Right kidney (tissue), 1 donor: ENCODE measurements around the gene LMTK2.
"Not testable (repeated sequence)": the region's sequence is repeated elsewhere in the genome, so short reads cannot be mapped to it uniquely, and the experiment has no call there.

ENCODE experiments used
- DNase-seq: peaks from one replicate; pipeline ENCODE4 v3.0.0-alpha.2; 2016

Gene LMTK2

GRCh38 chr7:98217623-98218582 lies 111.2 kb downstream of the LMTK2 start:
- DNase-seq, result no peak

- not testable (repeated sequence) for DNase-seq
Observed at GRCh38 chr7:98219382-98219781, 112.7 kb downstream of the LMTK2 start.

GRCh38 chr7:98221611-98222532 lies 115.2 kb downstream of the LMTK2 start:
- DNase-seq, result no peak

- no peak for DNase-seq
Observed at GRCh38 chr7:98222533-98223195, 116.0 kb downstream of the LMTK2 start.

GRCh38 chr7:98223351-98223897 lies 116.8 kb downstream of the LMTK2 start:
- DNase-seq, result no peak

- DNase-seq, result no peak
Observed at GRCh38 chr7:98223898-98224700, 117.4 kb downstream of the LMTK2 start.

- DNase-seq, result no peak
Observed at GRCh38 chr7:98224701-98225181, 118.1 kb downstream of the LMTK2 start.

- no peak for DNase-seq
Observed at GRCh38 chr7:98225913-98226614, 119.4 kb downstream of the LMTK2 start.

- no peak for DNase-seq
Observed at GRCh38 chr7:98227939-98228338, 121.3 kb downstream of the LMTK2 start.

GRCh38 chr7:98228801-98229200 lies 122.1 kb downstream of the LMTK2 start:
- no peak for DNase-seq

- no peak for DNase-seq
Observed at GRCh38 chr7:98229441-98229840, 122.8 kb downstream of the LMTK2 start.

- no peak for DNase-seq
Observed at GRCh38 chr7:98229991-98230745, 123.5 kb downstream of the LMTK2 start.

- no peak for DNase-seq
Observed at GRCh38 chr7:98230746-98231471, 124.2 kb downstream of the LMTK2 start.

- DNase-seq, result no peak
Observed at GRCh38 chr7:98231493-98232262, 125.0 kb downstream of the LMTK2 start.

- no peak for DNase-seq
Observed at GRCh38 chr7:98232263-98232585, 125.6 kb downstream of the LMTK2 start.

- DNase-seq, result no peak
Observed at GRCh38 chr7:98232799-98233198, 126.1 kb downstream of the LMTK2 start.

- no peak for DNase-seq
Observed at GRCh38 chr7:98233219-98234070, 126.8 kb downstream of the LMTK2 start.
